HL-60/S4 (cell line): ENCODE data around the gene ABHD14A.

Source experiments
- in situ Hi-C: fragments of 300-500 bp; cut with MboI; formaldehyde crosslinking; loops from 2 replicates; pipeline ENCODE4 v1.14.3; 2022; ENCODE audit warnings: low sequenced_read_pairs

ABHD14A gene

GRCh38 chr3:52015438-52016228 is 40.8 kb downstream of the ABHD14A start:
- in situ Hi-C loops, result no loop called here

GRCh38 chr3:52017586-52017985 is 42.7 kb downstream of the ABHD14A start:
- in situ Hi-C loops, result no loop called here

GRCh38 chr3:52018319-52019000 is 43.6 kb downstream of the ABHD14A start:
- in situ Hi-C loops, result no loop called here

- in situ Hi-C loops, result no loop called here
Observed at GRCh38 chr3:52019352-52020080, 44.7 kb downstream of the ABHD14A start.

GRCh38 chr3:52020796-52021195 is 45.9 kb downstream of the ABHD14A start:
- in situ Hi-C loops, result no loop called here

GRCh38 chr3:52021489-52022268 is 46.8 kb downstream of the ABHD14A start:
- in situ Hi-C loops, result no loop called here

GRCh38 chr3:52022323-52023100 is 47.6 kb downstream of the ABHD14A start:
- in situ Hi-C loops, result no loop called here

- in situ Hi-C loops, result no loop called here
Observed at GRCh38 chr3:52023101-52023770, 48.4 kb downstream of the ABHD14A start.

GRCh38 chr3:52023860-52024764 is 49.2 kb downstream of the ABHD14A start:
- in situ Hi-C loops, result no loop called here

- in situ Hi-C loops, result no loop called here
Observed at GRCh38 chr3:52024765-52025452, 50.0 kb downstream of the ABHD14A start.

GRCh38 chr3:52025453-52025852 is 50.6 kb downstream of the ABHD14A start:
- in situ Hi-C loops, result no loop called here

- in situ Hi-C loops, result no loop called here
Observed at GRCh38 chr3:52026041-52026440, 51.2 kb downstream of the ABHD14A start.

GRCh38 chr3:52028572-52028971 is 53.7 kb downstream of the ABHD14A start:
- in situ Hi-C loops, result no loop called here

- in situ Hi-C loops, result no loop called here
Observed at GRCh38 chr3:52029053-52029452, 54.2 kb downstream of the ABHD14A start.

GRCh38 chr3:52029535-52029934 is 54.7 kb downstream of the ABHD14A start:
- in situ Hi-C loops, result no loop called here
